HepG2 (cell line): ENCODE data around the gene RAB11FIP2. TPM values are rescaled to one million over a fixed set of nuclear protein-coding genes. Genes with fewer than 3 reads are reported as not detected.

Experiments used
- ADNP ChIP-seq: sonication (generic); formaldehyde crosslinking; IDR thresholded peaks from 2 replicates; pipeline ENCODE4 v1.4.0; 2020; ENCODE audit warnings: missing genetic modification reagents
- BORCS8-MEF2B ChIP-seq: sonication (generic); formaldehyde crosslinking; IDR thresholded peaks from 2 replicates; pipeline ENCODE4 v1.8.0; 2022; ENCODE audit warnings: mild to moderate bottlenecking, missing genetic modification reagents
- NR2F6 ChIP-seq, 2 experiments: IDR thresholded peaks; 2 replicates each; pipeline ENCODE4 v1.6.1; 2016; ENCODE audit warnings: antibody characterized with exemption in 1 of 2, mild to moderate bottlenecking in 1 of 2
- PPARG ChIP-seq: conservative IDR thresholded peaks from 2 replicates; pipeline ENCODE4 v1.6.1; 2016; ENCODE audit warnings: missing biosample characterization, missing genetic modification reagents
- RARG ChIP-seq: sonication (generic); formaldehyde crosslinking; IDR thresholded peaks from 2 replicates; pipeline ENCODE4 v1.4.0; 2020; ENCODE audit warnings: low read depth, mild to moderate bottlenecking, missing genetic modification reagents
- ZIK1 ChIP-seq: sonication (generic); formaldehyde crosslinking; IDR thresholded peaks from 2 replicates; pipeline ENCODE4 v1.5.0; 2020; ENCODE audit warnings: mild to moderate bottlenecking, low read depth, missing genetic modification reagents, borderline replicate concordance
- ZNF660 ChIP-seq: sonication (generic); formaldehyde crosslinking; IDR thresholded peaks from 2 replicates; pipeline ENCODE4 v1.5.1; 2020; ENCODE audit warnings: mild to moderate bottlenecking, low read depth, missing genetic modification reagents, borderline replicate concordance
- ZNF670 ChIP-seq: sonication (generic); formaldehyde crosslinking; IDR thresholded peaks from 2 replicates; pipeline ENCODE4 v1.8.0; 2022; ENCODE audit warnings: mild to moderate bottlenecking, missing genetic modification reagents, borderline replicate concordance
- ZNF766 ChIP-seq: sonication (generic); formaldehyde crosslinking; IDR thresholded peaks from 2 replicates; pipeline ENCODE4 v1.5.0; 2020; ENCODE audit warnings: missing genetic modification reagents, borderline replicate concordance
- ZZZ3 ChIP-seq: sonication (generic); formaldehyde crosslinking; IDR thresholded peaks from 2 replicates; pipeline ENCODE4 v1.4.0; 2020; ENCODE audit warnings: missing genetic modification reagents, mild to moderate bottlenecking, borderline replicate concordance
- polyA plus RNA-seq, 8 experiments: library from polyadenylated mRNA; depleted of rRNA in 3 of 8; stranded (reverse) in 7 of 8; unstranded in 1 of 8; fragments of >200 nt; fragmentation: Illumina TruSeq in 4 of 8; extraction: Trizol in 4 of 8; gene quantifications; 2 replicates each; pipeline versions ENCODE4 v1.2.1 to v1.2.3, GENCODE V29; 2011 to 2016; ENCODE audit warnings: low read depth in 4 of 8, missing spikeins in 1 of 8, mixed read lengths in 1 of 8; ENCODE audit not compliant: insufficient read depth in 1 of 8
- total RNA-seq, 5 experiments: library from RNA; depleted of rRNA; stranded (reverse); fragments of >200 nt; fragmentation: Illumina TruSeq; extraction: Trizol; gene quantifications; 2 replicates each; pipeline ENCODE4 v1.2.3, GENCODE V29; 2016; ENCODE audit warnings: low read depth in 1 of 5
- TF ChIP-seq, protein P1 (sequence below): sonication (generic); formaldehyde crosslinking; IDR thresholded peaks from 2 replicates; pipeline ENCODE4 v1.5.0; 2020; ENCODE audit warnings: missing genetic modification reagents
- TF ChIP-seq, protein P2 (sequence below): sonication (generic); formaldehyde crosslinking; IDR thresholded peaks from 2 replicates; pipeline ENCODE4 v1.5.0; 2020; ENCODE audit warnings: mild to moderate bottlenecking, missing genetic modification reagents
- TF ChIP-seq, protein P3 (sequence below): IDR thresholded peaks from 2 replicates; pipeline ENCODE4 v1.6.1; 2012; ENCODE audit warnings: low read length, improper control_type of control experiment

The RAB11FIP2 gene
- total and polyA plus RNA-seq, 2 of the 13 experiments (the other 11 are each of a cell fraction or from before 2014, with no cell fraction given) = 4.7 to 13.0 TPM

GRCh38 chr10:117965984-117966383 lies 80.8 kb downstream of the RAB11FIP2 start (continued):
- TF ChIP-seq ZIK1 (CRISPR knock-in tag) (no peak), ZNF766 (CRISPR knock-in tag) (no peak), PPARG (no peak), ZNF670 (CRISPR knock-in tag) (no peak), RARG (CRISPR knock-in tag) (no peak), BORCS8-MEF2B (CRISPR knock-in tag) (no peak), ADNP (CRISPR knock-in tag) (no peak), ZZZ3 (CRISPR knock-in tag) (no peak), ZNF660 (no peak), NR2F6 (IDR thresholded peaks at IDR 0.05) (no peak), NR2F6 (CRISPR knock-in tag; IDR thresholded peaks at IDR 0.05) (no peak)
- TF ChIP-seq, protein P1, sequence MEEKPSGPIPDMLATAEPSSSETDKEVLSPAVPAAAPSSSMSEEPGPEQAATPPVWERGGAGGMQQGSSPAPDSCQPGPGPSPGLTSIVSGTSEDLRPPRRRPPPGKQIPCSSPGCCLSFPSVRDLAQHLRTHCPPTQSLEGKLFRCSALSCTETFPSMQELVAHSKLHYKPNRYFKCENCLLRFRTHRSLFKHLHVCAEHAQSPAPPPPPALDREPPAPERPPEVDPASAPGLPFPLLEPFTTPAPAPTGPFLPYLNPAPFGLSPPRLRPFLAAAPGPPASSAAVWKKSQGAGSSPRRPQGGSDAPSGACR = no peak
- TF ChIP-seq, protein P2, sequence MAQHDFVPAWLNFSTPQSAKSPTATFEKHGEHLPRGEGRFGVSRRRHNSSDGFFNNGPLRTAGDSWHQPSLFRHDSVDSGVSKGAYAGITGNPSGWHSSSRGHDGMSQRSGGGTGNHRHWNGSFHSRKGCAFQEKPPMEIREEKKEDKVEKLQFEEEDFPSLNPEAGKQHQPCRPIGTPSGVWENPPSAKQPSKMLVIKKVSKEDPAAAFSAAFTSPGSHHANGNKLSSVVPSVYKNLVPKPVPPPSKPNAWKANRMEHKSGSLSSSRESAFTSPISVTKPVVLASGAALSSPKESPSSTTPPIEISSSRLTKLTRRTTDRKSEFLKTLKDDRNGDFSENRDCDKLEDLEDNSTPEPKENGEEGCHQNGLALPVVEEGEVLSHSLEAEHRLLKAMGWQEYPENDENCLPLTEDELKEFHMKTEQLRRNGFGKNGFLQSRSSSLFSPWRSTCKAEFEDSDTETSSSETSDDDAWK = no peak
- TF ChIP-seq, protein P3, sequence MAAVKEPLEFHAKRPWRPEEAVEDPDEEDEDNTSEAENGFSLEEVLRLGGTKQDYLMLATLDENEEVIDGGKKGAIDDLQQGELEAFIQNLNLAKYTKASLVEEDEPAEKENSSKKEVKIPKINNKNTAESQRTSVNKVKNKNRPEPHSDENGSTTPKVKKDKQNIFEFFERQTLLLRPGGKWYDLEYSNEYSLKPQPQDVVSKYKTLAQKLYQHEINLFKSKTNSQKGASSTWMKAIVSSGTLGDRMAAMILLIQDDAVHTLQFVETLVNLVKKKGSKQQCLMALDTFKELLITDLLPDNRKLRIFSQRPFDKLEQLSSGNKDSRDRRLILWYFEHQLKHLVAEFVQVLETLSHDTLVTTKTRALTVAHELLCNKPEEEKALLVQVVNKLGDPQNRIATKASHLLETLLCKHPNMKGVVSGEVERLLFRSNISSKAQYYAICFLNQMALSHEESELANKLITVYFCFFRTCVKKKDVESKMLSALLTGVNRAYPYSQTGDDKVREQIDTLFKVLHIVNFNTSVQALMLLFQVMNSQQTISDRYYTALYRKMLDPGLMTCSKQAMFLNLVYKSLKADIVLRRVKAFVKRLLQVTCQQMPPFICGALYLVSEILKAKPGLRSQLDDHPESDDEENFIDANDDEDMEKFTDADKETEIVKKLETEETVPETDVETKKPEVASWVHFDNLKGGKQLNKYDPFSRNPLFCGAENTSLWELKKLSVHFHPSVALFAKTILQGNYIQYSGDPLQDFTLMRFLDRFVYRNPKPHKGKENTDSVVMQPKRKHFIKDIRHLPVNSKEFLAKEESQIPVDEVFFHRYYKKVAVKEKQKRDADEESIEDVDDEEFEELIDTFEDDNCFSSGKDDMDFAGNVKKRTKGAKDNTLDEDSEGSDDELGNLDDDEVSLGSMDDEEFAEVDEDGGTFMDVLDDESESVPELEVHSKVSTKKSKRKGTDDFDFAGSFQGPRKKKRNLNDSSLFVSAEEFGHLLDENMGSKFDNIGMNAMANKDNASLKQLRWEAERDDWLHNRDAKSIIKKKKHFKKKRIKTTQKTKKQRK = no peak
